Bronchial epithelial cell (primary cell): ENCODE results near the gene EPC1. TPM values are rescaled to one million over a fixed set of nuclear protein-coding genes. Genes with fewer than 3 reads are reported as not detected.

ENCODE experiments used
- DNase-seq: peaks from one replicate; pipeline ENCODE4 v3.0.0-alpha.2; 2010; ENCODE audit warnings: low read depth
- FAIRE-seq: peaks from 2 replicates; lab custom pipeline; 2011; peaks lifted over from hg19 to GRCh38; lab: Jason Lieb, UNC
- H3K27me3 ChIP-seq: 2 replicates; pipeline ENCODE4 v1.5.1; 2011; ENCODE audit warnings: low read length; ENCODE audit not compliant: control insufficient read depth, insufficient read depth
- H3K36me3 ChIP-seq: 2 replicates; pipeline ENCODE4 v1.5.1; 2011; ENCODE audit warnings: low read length; ENCODE audit not compliant: control insufficient read depth, insufficient read depth
- H3K4me3 ChIP-seq: 2 replicates; pipeline ENCODE4 v1.5.1; 2011; ENCODE audit warnings: mild to moderate bottlenecking, low read depth, low read length, control low read depth
- CTCF ChIP-seq: IDR thresholded peaks from 2 replicates; pipeline ENCODE4 v1.5.1; 2011; ENCODE audit warnings: mild to moderate bottlenecking, moderate library complexity, low read length, control low read depth, inconsistent platforms; ENCODE audit not compliant: insufficient read depth, severe bottlenecking
- total RNA-seq: library from RNA; depleted of rRNA; stranded (reverse); fragments of >200 nt; gene quantifications from 2 replicates; pipeline ENCODE4 v1.2.1, GENCODE V29; 2014

The EPC1 gene
- total RNA-seq, 1 donor from 2014 or later = 12.6 TPM

GRCh38 chr10:32373031-32373430 is 26.1 kb upstream of the EPC1 start:
- H3K4me3 ChIP-seq = no peak overlapping the region
- no peaks in the 10 kb centered on the region for H3K27me3 ChIP-seq
- no peaks in the 10 kb centered on the region for H3K36me3 ChIP-seq
- DNase-seq (no peak), FAIRE-seq (no peak)
- TF ChIP-seq CTCF = no peak

- no peak for TF ChIP-seq CTCF
- Histone ChIP-seq H3K27me3 (no peaks in the 10 kb centered on the region), H3K4me3 (no peak overlapping the region), H3K36me3 (no peaks in the 10 kb centered on the region)
- DNase-seq (no peak), FAIRE-seq (no peak)
Observed at GRCh38 chr10:32372000-32372875, 25.3 kb upstream of the EPC1 start.

GRCh38 chr10:32371101-32371500 is 24.1 kb upstream of the EPC1 start:
- no peak for FAIRE-seq
- Histone ChIP-seq H3K27me3 (no peaks in the 10 kb centered on the region), H3K4me3 (no peak overlapping the region), H3K36me3 (no peaks in the 10 kb centered on the region)
- no peak for TF ChIP-seq CTCF
- DNase-seq = no peak

- DNase-seq = peak; percentile 67
- FAIRE-seq = peak; percentile 13
- H3K4me3 ChIP-seq = no peak overlapping the region
- TF ChIP-seq CTCF = peak; percentile 72
- H3K27me3 ChIP-seq = no peaks in the 10 kb centered on the region
- H3K36me3 ChIP-seq = no peaks in the 10 kb centered on the region
Observed at GRCh38 chr10:32367793-32368453, 21.0 kb upstream of the EPC1 start.

- FAIRE-seq = no peak
- no peak for DNase-seq
- no peak for TF ChIP-seq CTCF
- Histone ChIP-seq H3K36me3 (no peaks in the 10 kb centered on the region), H3K27me3 (no peaks in the 10 kb centered on the region), H3K4me3 (no peak overlapping the region)
Observed at GRCh38 chr10:32366588-32366987, 19.6 kb upstream of the EPC1 start.
